Measurements from ENCODE around the gene SYNGR4. TPM values are rescaled to one million over a fixed set of nuclear protein-coding genes. Genes with fewer than 3 reads are reported as not detected.

Gene SYNGR4
- total RNA-seq, 4 donors from 2014 or later = not detected

GRCh38 chr19:48338802-48339503, 25.2 kb upstream of the SYNGR4 start:
- Histone ChIP-seq H3K4me3 (no peak overlapping the region), H3K36me3 (peaks cover 0 to 6% (median 0%) of the 10 kb centered on the region in 3 donors), H3K9me3 (no peaks in the 10 kb centered on the region), H3K4me1 (peaks cover 0 to 2% (median 0%) of the 10 kb centered on the region in 4 donors), H3K27ac (no peak overlapping the region), H3K27me3 (no peaks in the 10 kb centered on the region)
- no peak for DNase-seq
- no peak for TF ChIP-seq CTCF (IDR thresholded peaks at IDR 0.05)
- no peak for TF ChIP-seq POLR2A (IDR thresholded peaks at IDR 0.05)

GRCh38 chr19:48340995-48341394, 23.2 kb upstream of the SYNGR4 start:
- H3K27ac ChIP-seq = no peak overlapping the region
- no peak for DNase-seq
- no peaks in the 10 kb centered on the region for H3K9me3 ChIP-seq
- H3K27me3 ChIP-seq = no peaks in the 10 kb centered on the region
- no peaks in the 10 kb centered on the region for H3K4me1 ChIP-seq
- no peak overlapping the region for H3K4me3 ChIP-seq
- TF ChIP-seq CTCF (IDR thresholded peaks at IDR 0.05) (no peak), POLR2A (IDR thresholded peaks at IDR 0.05) (no peak)
- peaks cover 0 to 6% (median 0%) of the 10 kb centered on the region in 3 donors for H3K36me3 ChIP-seq

GRCh38 chr19:48341515-48342413, 22.4 kb upstream of the SYNGR4 start:
- H3K9me3 ChIP-seq = no peaks in the 10 kb centered on the region
- peaks cover 0 to 6% (median 0%) of the 10 kb centered on the region in 3 donors for H3K36me3 ChIP-seq
- H3K4me3 ChIP-seq = no peak overlapping the region
- H3K27me3 ChIP-seq = no peaks in the 10 kb centered on the region
- TF ChIP-seq POLR2A (IDR thresholded peaks at IDR 0.05) = no peak
- TF ChIP-seq CTCF (IDR thresholded peaks at IDR 0.05) = no peak
- DNase-seq = no peak
- H3K4me1 ChIP-seq = no peaks in the 10 kb centered on the region
- H3K27ac ChIP-seq = no peak overlapping the region

- H3K27ac ChIP-seq = no peak overlapping the region
- DNase-seq = no peak
- H3K4me1 ChIP-seq = no peaks in the 10 kb centered on the region
- no peak for TF ChIP-seq CTCF (IDR thresholded peaks at IDR 0.05)
- no peak for TF ChIP-seq POLR2A (IDR thresholded peaks at IDR 0.05)
- H3K9me3 ChIP-seq = no peaks in the 10 kb centered on the region
- H3K4me3 ChIP-seq = no peak overlapping the region
- peaks cover 0 to 6% (median 0%) of the 10 kb centered on the region in 3 donors for H3K36me3 ChIP-seq
- H3K27me3 ChIP-seq = no peaks in the 10 kb centered on the region
These were observed 21.8 kb upstream of the SYNGR4 start for GRCh38 chr19:48342414-48342738.

- Histone ChIP-seq H3K4me3 (no peak overlapping the region), H3K27ac (no peak overlapping the region), H3K27me3 (no peaks in the 10 kb centered on the region), H3K36me3 (peaks cover 0 to 6% (median 0%) of the 10 kb centered on the region in 3 donors), H3K9me3 (no peaks in the 10 kb centered on the region), H3K4me1 (no peaks in the 10 kb centered on the region)
- no peak for TF ChIP-seq POLR2A (IDR thresholded peaks at IDR 0.05)
- no peak for TF ChIP-seq CTCF (IDR thresholded peaks at IDR 0.05)
- no peak for DNase-seq
These were observed 21.2 kb upstream of the SYNGR4 start for GRCh38 chr19:48342841-48343540.

Measured in Peyer's patch (tissue), 4 donors.